Loucy (cell line): Measurements from ENCODE around the gene ANO1.

Source experiments
- H2AFZ ChIP-seq: fragments of 200-600 bp; sonication (generic); 2 replicates; pipeline ENCODE4 v1.6.0; 2016; ENCODE audit warnings: antibody characterized with exemption, mild to moderate bottlenecking, low read length, moderate library complexity
- H3F3A ChIP-seq: fragments of 200-600 bp; 2 replicates; pipeline ENCODE4 v1.6.0; 2016; ENCODE audit warnings: antibody characterized with exemption, low read depth, mild to moderate bottlenecking
- H3K27me3 ChIP-seq: fragments of 200-600 bp; sonication (generic); 2 replicates; pipeline ENCODE4 v1.6.1; 2014; ENCODE audit warnings: low read length, mild to moderate bottlenecking; ENCODE audit not compliant: insufficient read depth, poor library complexity, severe bottlenecking
- H3K36me3 ChIP-seq: fragments of 200-600 bp; sonication (generic); 2 replicates; pipeline ENCODE4 v1.6.1; 2016; ENCODE audit warnings: low read length; ENCODE audit not compliant: insufficient read depth
- H3K4me1 ChIP-seq: fragments of 200-600 bp; sonication (generic); 2 replicates; pipeline ENCODE4 v1.5.1; 2014; ENCODE audit warnings: low read length, mild to moderate bottlenecking; ENCODE audit not compliant: insufficient read depth, poor library complexity, severe bottlenecking
- H3K4me2 ChIP-seq: fragments of 200-600 bp; sonication (generic); 2 replicates; pipeline ENCODE4 v1.6.0; 2014; ENCODE audit warnings: antibody characterized with exemption, low read length, low read depth, mild to moderate bottlenecking; ENCODE audit not compliant: poor library complexity, severe bottlenecking
- H3K4me3 ChIP-seq: fragments of 200-600 bp; sonication (generic); 2 replicates; pipeline ENCODE4 v1.5.1; 2014; ENCODE audit warnings: low read length, mild to moderate bottlenecking, mixed read lengths; ENCODE audit not compliant: poor library complexity, severe bottlenecking
- H3K79me2 ChIP-seq: fragments of 200-600 bp; sonication (generic); 2 replicates; pipeline ENCODE4 v1.6.1; 2014; ENCODE audit warnings: low read length; ENCODE audit not compliant: insufficient read depth
- H3K9ac ChIP-seq: fragments of 200-600 bp; sonication (generic); 2 replicates; pipeline ENCODE4 v1.6.0; 2014; ENCODE audit warnings: mild to moderate bottlenecking, low read depth, low read length, moderate library complexity; ENCODE audit not compliant: poor library complexity, severe bottlenecking
- H3K9me2 ChIP-seq: fragments of 200-600 bp; sonication (generic); replicated peaks from 2 replicates; pipeline ENCODE4 v1.6.1; 2016; ENCODE audit warnings: low read depth, low read length, mixed read lengths
- H3K9me3 ChIP-seq: fragments of 200-600 bp; sonication (generic); 2 replicates; pipeline ENCODE4 v1.6.1; 2014; ENCODE audit warnings: mild to moderate bottlenecking, antibody characterized with exemption, low read length, low read depth; ENCODE audit not compliant: insufficient read depth
- H4K20me1 ChIP-seq: fragments of 200-600 bp; sonication (generic); 2 replicates; pipeline ENCODE4 v1.6.0; 2014; ENCODE audit warnings: antibody characterized with exemption, low read length, mild to moderate bottlenecking; ENCODE audit not compliant: insufficient read depth, poor library complexity, severe bottlenecking
- EZH2phosphoT487 ChIP-seq: fragments of 200-600 bp; IDR thresholded peaks from 2 replicates; pipeline ENCODE4 v1.6.1; 2018; ENCODE audit warnings: antibody characterized with exemption, mild to moderate bottlenecking, moderate library complexity, borderline replicate concordance
- TF ChIP-seq, protein P1 (sequence below): fragments of 200-600 bp; sonication (generic); conservative IDR thresholded peaks from 2 replicates; pipeline ENCODE4 v1.5.1; 2014; ENCODE audit warnings: mild to moderate bottlenecking, antibody characterized with exemption, low read length

The ANO1 gene

DNA sequence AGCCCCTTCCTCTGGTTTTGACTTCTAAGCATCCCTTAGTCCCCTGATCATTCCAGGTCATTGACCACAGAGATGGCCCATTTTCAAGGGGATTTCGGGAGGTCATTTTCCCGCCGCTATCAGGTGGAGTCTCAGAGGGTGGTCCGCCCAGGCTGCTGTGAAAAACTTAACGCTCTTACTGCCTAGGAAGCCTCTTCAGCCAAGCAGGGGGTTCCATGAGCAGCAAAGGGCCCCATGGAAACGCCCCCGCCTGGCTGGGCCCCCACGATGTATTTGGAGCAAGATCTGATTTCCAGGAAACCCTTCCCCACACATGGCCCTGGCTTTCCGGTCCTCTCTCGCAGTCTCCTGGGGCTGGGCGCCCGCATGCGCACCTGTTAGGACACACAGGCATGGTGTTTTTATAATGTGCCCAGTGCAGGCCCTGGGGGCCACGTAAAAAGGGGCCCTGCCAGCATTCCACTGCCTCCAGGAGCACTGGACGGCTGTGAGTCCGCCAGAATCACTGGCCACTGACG is 32.5 kb downstream of the ANO1 start:
- H3F3A ChIP-seq, result no peaks in the 10 kb centered on the region
- no peaks in the 10 kb centered on the region for H3K79me2 ChIP-seq
- no peak overlapping the region for H3K9ac ChIP-seq
- H3K4me1 ChIP-seq, result peaks cover 16% of the 10 kb centered on the region
- no peak overlapping the region for H3K4me2 ChIP-seq
- H3K27me3 ChIP-seq, result no peaks in the 10 kb centered on the region
- no peaks in the 10 kb centered on the region for H3K36me3 ChIP-seq
- no peak overlapping the region for H3K4me3 ChIP-seq
- H4K20me1 ChIP-seq, result no peaks in the 10 kb centered on the region
- H3K9me3 ChIP-seq, result no peaks in the 10 kb centered on the region
- no peak overlapping the region for H2AFZ ChIP-seq
- TF ChIP-seq, protein P1, sequence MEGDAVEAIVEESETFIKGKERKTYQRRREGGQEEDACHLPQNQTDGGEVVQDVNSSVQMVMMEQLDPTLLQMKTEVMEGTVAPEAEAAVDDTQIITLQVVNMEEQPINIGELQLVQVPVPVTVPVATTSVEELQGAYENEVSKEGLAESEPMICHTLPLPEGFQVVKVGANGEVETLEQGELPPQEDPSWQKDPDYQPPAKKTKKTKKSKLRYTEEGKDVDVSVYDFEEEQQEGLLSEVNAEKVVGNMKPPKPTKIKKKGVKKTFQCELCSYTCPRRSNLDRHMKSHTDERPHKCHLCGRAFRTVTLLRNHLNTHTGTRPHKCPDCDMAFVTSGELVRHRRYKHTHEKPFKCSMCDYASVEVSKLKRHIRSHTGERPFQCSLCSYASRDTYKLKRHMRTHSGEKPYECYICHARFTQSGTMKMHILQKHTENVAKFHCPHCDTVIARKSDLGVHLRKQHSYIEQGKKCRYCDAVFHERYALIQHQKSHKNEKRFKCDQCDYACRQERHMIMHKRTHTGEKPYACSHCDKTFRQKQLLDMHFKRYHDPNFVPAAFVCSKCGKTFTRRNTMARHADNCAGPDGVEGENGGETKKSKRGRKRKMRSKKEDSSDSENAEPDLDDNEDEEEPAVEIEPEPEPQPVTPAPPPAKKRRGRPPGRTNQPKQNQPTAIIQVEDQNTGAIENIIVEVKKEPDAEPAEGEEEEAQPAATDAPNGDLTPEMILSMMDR, result no peak
- no peak for TF ChIP-seq EZH2phosphoT487
- no peaks in the 10 kb centered on the region for H3K9me2 ChIP-seq

- Histone ChIP-seq H3K27me3 (no peaks in the 10 kb centered on the region), H3K9ac (peak overlapping the region; percentile 46), H2AFZ (peak overlapping the region; percentile 33; the same call in 1 of the 2 replicates), H4K20me1 (no peaks in the 10 kb centered on the region), H3K79me2 (no peaks in the 10 kb centered on the region), H3K9me2 (no peaks in the 10 kb centered on the region), H3F3A (no peaks in the 10 kb centered on the region), H3K36me3 (no peaks in the 10 kb centered on the region), H3K4me1 (peaks cover 16% of the 10 kb centered on the region), H3K4me3 (peak overlapping the region; percentile 18), H3K4me2 (peak overlapping the region; percentile 49), H3K9me3 (no peaks in the 10 kb centered on the region)
- TF ChIP-seq, protein P1, result no peak
- no peak for TF ChIP-seq EZH2phosphoT487
Observed at GRCh38 chr11:70111269-70112016, 33.3 kb downstream of the ANO1 start.

- peak overlapping the region; percentile 18 for H3K4me3 ChIP-seq
- TF ChIP-seq, protein P1, result no peak
- no peak for TF ChIP-seq EZH2phosphoT487
- H3K36me3 ChIP-seq, result no peaks in the 10 kb centered on the region
- no peaks in the 10 kb centered on the region for H3K9me2 ChIP-seq
- H3K27me3 ChIP-seq, result no peaks in the 10 kb centered on the region
- H3K79me2 ChIP-seq, result no peaks in the 10 kb centered on the region
- H3K9me3 ChIP-seq, result no peaks in the 10 kb centered on the region
- H2AFZ ChIP-seq, result peak overlapping the region; percentile 33; the same call in 1 of the 2 replicates
- H4K20me1 ChIP-seq, result no peaks in the 10 kb centered on the region
- no peaks in the 10 kb centered on the region for H3F3A ChIP-seq
- H3K4me2 ChIP-seq, result peak overlapping the region; percentile 49
- peak overlapping the region; percentile 46 for H3K9ac ChIP-seq
- H3K4me1 ChIP-seq, result peaks cover 16% of the 10 kb centered on the region
Observed at GRCh38 chr11:70112017-70112434, 33.9 kb downstream of the ANO1 start.
